NCI-H1694 treated with DMSO at 0.1 percent for 48 hours (cell line): ENCODE measurements around the gene PPP1CA.

Experiments used
- DNase-seq: peaks from one replicate; lab custom pipeline; 2025; lab: John Stamatoyannopoulos, UW

The PPP1CA gene

GRCh38 chr11:67401495-67402191 lies at the start of gene PPP1CA:
Gene PPP1CA, minus strand, starts transcription at chr11:67401858. Its CDS starts 76 bp downstream, at chr11:67401782.
- peak; percentile 78 for DNase-seq

DNA sequence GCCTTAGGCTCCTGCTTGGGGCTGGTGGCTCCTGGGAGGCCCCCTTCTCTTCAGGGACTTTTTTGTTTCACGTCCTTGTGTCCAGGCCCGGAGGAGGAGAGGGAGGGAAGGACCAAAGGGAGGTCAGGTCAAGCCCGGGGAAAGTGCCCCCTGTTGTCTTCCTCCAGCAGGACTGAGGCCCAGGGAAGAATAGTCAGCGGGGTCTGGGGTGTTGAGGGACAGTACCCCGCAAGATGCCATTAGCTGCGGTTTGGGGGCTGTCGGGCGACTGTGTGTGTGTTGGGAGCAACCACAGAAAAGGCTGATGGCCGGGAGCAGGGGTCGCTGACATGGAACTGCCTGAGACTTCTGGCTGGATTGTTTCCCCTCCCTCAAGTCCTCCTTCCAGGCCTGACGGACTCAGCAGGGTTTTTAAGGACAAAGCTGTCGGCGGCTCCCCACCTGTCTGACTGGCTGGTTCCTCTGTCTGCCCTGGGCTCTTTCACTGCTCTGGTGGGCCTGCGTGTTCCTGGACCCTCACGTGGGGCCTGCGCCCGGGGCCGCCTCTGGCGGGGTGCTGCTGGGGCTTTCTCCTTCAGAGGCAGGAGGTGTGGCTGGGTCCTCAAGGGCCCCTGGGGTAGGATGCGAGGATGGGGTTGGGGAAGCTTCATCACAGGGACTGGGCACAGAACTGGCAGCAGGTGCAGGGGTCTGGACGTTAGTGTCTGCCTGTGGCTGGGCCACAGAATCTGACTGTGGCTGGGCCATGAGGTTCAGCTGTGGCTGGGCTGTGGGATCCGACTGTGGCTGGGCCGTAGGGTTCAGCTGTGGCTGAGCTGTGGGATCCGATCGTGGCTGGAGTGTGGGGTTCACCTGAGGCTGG lies 49.4 kb upstream of the PPP1CA start:
- no peak for DNase-seq

DNA sequence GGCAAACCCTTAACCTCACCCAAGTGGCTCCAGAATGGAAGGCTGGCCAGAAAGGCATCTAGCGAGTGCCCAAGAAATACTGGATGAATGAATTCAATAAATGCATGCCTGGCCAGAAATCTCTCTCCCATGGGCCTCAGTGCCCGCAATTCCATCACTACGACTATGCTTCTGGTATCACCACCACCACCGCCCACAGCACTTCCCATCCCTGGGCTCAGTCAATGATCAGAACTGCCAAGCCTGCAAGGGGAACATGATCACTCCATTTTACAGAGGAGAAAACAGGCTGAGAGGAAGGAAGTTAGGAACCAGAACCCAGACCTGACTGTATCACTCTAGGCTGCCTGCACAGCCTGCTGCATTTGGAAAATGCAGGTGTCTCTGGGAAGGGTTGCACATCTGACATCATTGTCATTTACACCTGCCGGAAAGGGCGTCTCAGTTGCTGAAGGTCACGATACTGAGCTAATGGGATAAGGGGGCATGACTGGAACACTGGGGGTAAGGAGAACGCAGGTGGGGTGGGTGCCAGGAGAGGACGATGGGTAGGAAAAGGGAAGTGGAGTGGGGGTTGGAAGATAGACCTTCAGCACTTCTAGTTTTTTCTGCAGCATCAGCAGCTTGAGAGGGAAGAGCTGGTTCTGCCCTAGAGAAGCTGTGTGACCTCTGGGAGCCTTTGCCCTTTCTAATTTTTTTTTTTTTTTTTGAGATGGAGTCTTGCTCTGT lies 47.6 kb upstream of the PPP1CA start:
- no peak for DNase-seq

DNA sequence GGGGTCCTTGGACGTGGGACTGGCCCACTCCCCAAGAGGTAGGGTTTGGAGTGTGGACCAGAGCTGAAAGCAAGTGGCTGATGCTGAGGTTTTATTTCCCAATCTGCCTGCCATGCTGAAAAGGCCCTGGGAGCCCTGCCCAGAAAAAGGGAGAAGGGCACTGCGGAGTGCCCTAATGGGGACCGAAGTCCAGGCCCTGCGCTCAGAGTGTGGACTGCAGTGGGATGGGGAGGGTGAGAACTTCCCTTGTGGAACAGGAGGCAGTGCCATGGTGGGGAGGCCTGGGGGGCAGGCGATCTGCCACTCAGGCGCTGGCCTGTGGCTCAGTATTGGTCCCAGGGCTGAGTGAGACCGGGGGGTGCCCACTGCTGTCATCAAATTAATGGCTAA lies 46.6 kb upstream of the PPP1CA start:
- no peak for DNase-seq

DNA sequence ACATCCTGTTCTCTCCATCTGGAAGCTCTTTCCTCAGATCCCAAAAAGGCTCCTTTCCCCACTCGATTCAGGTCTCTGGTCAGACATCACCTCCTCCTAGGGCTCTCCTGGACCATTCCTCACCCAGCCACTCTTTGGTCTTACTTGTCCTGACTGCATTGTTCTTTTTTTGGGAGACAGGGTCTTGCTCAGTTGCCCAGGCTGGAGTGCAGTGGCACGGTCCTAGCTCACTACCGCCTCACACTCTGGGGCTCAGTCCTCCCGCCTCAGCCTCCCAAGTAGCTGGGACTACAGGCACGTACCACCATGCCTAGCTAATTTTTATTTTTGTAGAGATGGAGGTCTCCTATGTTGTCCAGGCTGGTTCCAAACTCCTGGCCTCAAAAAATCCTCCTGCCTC lies 43.9 kb upstream of the PPP1CA start:
- no peak for DNase-seq

DNA sequence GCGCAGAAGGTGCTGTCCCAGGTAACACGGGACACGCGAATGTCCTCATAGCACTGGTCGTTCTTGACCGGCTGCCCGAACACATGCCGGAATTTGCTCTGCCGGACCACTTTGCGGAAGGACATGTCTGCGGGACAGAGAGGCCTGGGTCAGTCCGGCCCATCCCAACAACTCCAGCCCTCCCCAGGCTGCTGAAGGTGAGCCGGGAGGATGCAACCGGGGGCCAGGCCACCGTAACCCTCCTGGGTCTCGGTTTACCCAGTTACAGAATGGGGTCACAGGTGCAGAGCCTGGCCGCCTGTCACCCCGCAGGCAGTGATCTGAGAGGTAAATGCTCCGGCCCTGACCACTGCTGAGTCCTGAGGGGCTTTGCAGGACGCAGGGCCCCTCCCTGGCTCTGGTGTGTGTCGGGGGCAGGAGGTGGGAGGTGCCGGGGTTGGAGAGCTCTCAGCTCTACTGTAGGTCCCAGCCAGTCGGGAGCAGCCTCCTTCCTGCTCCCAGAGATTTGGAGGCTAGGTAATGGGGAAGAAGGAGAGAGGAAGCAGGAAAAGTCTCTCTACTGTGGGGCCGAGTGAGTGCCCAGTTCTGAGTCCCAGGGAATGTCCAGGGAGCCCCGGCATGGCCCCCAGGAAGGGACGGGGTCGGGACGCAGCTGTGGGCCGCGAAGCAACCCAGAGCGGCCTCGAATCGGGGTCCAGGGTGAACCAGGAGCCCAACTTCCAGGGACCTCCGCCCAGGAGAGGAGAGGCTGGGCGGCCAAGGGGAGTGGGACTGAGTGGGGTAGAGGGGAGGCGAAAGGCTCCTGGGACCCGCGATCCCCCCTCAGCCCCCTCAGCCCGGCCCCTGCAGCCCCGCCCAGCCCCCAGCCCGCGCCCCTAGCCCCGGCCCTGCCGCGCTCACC lies 41.1 kb upstream of the PPP1CA start:
- DNase-seq = no peak

- DNase-seq = no peak
Observed at GRCh38 chr11:67441731-67442351, 40.2 kb upstream of the PPP1CA start.

DNA sequence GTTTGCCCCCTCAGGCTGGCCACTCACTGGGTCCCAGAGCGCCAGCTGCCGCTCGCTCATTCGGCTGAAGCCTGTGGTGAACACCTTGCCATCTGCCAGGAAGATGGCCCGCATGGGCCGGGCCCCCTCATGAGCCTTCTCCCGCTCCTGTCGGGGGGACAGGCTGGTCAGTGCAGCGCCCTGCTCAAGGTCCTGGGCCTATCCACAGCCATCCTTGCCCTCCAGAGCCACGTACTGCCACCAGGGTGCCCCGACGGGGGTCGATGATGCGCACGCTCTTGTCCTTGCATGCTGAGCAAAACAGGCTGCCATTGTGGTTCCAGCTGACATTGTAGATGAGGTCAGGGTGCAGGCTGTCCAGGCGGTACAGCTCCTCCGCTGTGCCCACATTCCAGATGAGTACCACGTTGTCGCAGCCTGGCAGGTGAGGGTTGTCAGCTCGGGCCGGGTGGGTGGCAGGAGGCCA lies 39.5 kb upstream of the PPP1CA start:
- DNase-seq = no peak

DNA sequence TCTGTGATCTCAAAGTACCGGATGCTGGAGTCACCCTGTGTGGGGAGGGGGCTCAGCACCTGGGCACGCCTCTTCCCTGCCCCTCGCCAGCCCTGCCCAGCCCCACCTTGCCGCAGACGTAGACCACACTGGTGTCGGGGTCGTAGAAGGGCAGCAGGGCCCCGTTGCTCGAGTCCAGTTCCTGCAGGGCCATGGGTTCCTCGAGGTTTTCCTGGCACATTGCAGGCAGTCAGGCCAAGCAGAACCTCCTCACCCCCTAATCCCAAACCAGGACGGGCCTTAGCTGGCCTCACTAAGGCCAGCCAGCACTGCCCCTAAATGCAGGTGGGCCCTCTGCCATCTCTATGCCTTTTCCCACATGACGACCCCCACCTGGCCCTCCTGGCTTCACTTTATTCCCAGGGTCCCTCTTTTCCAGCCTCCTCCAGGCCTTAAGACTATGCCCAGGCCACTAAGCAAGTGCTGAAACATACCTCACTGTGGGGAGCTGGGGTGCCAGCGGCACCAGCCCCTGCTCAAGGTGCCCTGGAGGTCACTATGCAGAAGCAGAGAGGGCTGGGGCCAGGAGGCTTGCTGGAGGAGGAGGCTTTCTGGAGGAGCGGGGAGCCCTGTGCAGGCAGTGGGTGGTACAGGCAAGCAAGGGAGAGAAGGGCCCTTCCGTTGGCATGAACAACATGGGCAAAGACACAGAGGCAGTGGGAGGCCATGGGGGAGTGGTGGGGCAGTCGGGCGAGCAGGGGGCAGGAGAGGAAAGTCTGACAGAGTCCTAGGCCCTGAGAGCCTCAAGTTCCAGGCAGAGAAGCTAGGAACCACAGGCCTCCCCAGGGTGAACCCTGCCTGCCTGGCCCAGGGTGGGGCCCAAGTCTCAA lies 38.8 kb upstream of the PPP1CA start:
- no peak for DNase-seq

DNA sequence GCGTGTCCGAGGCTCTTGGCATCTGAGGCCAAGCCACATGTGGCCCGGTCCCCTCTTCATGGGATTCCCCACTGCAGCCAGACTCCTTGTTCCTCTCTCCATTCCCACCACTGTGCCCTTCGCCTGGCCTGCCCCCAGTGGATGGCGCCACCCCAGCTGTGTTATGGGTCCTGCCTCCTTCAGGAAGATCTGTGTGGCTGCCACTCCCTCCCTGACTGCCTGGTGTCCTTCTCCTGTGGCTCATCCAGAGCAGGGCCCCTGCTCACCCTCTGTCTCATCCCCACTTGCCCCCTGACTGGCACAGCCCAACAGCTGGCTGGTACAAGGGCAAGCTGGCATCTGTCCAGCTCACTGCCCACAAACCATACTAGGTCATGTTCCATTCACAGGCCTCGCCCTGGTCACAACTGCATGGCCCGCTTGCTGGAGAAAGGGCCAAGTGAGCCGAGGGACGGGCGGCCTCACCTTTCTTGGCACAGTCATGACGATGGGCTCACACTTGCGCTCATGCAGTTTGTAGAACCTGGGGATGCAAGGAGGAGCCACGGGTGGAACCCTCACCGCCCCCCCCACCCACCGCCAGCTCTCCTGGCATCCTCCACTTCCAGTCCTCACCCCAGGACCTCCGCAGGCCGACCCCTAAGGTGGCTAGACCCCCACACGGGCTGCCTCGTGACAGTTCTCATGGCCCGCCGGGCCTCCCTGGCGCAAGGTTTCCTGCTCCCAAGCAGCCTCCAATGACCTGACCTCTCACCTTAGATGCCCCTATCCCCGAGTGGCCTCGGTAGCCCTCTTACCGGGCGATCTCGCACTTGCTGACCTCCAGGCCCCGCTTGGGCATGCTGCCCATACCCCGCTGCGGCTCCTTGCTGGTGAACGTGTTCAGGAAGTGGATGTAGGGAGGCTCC lies 37.9 kb upstream of the PPP1CA start:
- no peak for DNase-seq

- no peak for DNase-seq
Observed at GRCh38 chr11:67438158-67438902, 36.7 kb upstream of the PPP1CA start.

DNA sequence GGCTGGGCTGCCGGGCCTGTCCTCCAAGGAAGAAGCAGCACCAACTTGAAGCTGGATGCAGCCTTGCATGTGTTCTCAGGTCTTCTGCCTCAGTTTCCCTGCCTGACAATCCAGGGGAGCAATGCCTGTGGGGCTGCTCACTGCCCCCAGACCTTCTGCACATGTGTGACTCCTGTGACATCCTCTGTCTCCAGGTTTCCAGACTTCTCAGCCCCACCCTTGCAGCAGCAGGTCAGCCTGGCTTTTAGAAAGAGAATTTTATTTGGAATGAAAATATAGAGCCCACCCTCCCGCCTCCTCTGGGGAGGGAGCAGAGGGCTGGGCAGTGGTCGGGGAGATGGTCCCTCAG lies 36.1 kb upstream of the PPP1CA start:
- DNase-seq = no peak

DNA sequence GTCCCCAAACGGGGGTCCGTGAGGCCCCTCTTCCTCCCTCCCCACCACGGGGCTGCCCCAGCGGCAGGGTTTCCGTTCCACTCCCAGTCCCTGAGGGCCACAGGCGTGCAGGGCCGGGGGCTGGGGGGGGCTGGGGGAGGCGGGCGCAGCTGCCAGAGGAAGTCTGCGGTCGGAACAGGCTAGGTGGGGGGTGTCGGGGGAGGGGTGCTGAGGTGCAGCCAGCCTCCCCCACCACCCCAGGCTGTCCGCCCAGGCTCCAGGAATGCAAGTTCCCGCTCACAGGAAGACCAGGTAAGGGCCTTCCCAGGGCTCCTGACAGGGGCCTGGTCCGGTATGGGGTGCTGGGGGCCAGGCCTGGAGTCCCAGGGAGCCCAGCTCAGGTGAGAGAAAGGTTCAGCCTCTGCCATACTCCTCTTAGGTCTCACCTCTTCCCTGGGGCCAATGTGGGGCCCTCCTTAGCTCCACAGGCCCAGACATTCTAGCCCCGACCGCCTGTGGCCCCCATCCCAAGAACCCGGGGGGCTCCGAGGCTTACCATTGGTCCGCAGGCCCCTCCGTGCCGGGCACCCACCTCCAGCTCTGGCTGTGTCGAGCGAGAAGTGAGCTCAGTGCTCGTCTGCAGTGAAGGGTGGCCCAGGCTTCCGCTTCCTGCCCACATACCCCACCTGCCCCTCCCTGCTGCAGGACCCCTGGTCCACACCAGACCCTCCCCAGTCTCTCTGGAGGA lies 35.6 kb upstream of the PPP1CA start, which contains the start of gene PTPRCAP:
PTPRCAP (minus strand) TSS at position 601 of the 727 bp plus-strand sequence; CDS start at position 538, 63 bp downstream.
- DNase-seq = no peak

DNA sequence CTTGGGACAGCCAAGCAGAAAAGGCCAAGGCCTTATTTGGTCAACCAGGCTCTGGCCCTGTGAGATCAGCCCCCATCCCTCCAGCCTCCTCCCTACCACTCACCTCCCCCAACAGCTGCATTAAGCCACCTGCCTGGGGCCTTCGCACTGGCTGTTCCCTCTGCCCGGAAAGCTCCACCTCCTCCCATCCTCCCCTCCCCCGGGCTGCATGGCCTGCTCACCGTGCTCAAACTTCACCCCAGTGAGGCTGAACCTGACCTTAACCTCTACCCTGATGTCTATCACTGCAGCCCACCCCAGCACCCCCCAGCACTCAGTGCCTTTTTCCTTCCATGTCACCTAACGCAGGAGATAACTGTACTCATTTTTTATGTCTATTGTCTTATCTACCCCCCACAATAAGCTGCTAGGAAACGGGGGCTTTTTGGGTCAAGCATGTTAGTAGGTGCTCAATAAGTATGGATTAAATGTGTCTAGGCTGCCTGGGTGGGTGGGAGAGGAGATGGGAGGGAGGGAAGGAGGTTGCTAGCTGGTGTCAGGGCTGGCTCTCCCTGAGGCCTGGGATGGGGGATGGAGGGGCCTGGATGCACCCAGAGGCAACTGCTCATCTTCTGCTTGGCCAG lies 34.9 kb upstream of the PPP1CA start:
- no peak for DNase-seq

DNA sequence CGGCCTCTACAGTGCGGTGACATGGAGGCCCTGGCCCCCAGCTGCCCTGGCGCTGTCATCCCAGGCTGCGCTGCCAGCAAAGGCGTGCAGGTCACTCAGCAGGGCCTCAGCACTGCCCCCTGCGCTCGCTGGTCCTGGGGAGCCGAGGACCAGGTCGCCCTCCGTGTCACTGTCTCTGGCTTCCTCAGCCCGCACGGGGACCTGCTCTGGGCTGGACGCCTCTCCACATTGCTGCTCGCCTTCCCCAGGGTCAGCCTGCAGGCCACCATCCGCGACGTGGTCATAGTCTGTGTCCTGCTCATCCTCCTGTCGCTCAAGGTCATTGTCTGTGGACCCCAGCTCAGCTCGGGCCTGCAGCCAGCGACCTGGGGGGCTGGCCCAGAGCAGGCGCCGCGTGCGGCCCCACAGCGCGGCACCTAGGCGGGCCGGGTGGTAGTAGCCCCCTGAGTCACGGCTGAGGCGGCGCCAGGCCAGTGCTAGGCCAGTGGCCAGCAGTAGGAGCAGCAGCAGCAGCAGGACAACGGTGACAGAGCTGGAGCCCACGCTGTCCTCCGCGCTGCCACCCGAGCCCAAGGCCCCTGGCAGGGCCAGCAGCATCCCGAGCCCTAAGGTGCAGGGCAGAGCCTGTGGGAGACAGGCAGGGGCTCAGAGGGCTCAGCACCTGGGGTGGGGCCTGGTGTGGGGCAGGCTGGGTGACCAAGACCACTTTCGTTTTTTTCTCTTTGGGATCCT lies 34.2 kb upstream of the PPP1CA start:
- DNase-seq = no peak

DNA sequence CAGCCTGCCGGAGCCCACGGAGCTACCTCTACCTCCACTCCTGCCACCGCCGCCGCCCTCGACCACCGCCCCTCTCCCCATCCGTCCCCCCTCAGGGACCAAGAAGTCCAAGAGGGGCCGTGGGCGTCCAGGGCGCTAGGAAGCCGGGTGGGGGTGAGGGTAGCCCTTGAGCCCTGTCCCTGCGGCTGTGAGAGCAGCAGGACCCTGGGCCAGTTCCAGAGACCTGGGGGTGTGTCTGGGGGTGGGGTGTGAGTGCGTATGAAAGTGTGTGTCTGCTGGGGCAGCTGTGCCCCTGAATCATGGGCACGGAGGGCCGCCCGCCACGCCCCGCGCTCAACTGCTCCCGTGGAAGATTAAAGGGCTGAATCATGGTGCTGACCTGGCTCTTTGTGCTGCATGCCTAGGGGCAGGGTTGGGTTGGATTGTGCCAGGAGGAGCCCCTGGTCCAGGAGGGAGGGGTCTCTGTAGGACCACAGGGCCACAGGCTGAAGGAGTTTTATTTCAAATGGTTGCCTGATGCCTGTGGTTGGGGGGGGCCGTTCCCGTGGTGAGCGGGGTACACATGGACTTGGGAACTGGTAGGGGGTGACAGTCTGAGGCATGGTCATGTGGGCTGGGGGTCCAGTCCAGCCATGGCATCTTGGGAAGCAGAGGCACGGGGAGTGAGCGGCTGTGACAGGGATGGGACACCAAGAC lies 33.5 kb upstream of the PPP1CA start:
- no peak for DNase-seq
